T-helper 17 cell (primary cell): ENCODE measurements around the gene TIGD4. TPM values are rescaled to one million over a fixed set of nuclear protein-coding genes. Genes with fewer than 3 reads are reported as not detected.
"Not testable (repeated sequence)": the region's sequence is repeated elsewhere in the genome, so short reads cannot be mapped to it uniquely, and the experiment has no call there.

Experiments used
- ATAC-seq: fragments of 150-1000 bp; cut with Tn5 transposase; 2 replicates; pipeline ENCODE4 v1.10.0; 2021; ENCODE audit warnings: mild to moderate bottlenecking, moderate library complexity
- DNase-seq, 3 donors: peaks; one replicate each; pipeline versions ENCODE4 v3.0.0 to v3.0.0-alpha.2; 2020 to 2021
- H3K9me3 ChIP-seq: one replicate; pipeline ENCODE4 v1.7.0; 2013; ENCODE audit warnings: low read length, mild to moderate bottlenecking; ENCODE audit not compliant: control insufficient read depth, poor library complexity, severe bottlenecking
- H3K27ac Mint-ChIP-seq: one replicate; pipeline ENCODE4 v1.8.0; 2022; ENCODE audit warnings: mild to moderate bottlenecking, moderate library complexity, mixed read lengths
- H3K27me3 Mint-ChIP-seq: one replicate; pipeline ENCODE4 v1.8.0; 2022; ENCODE audit warnings: mixed read lengths
- H3K36me3 Mint-ChIP-seq: one replicate; pipeline ENCODE4 v1.8.0; 2022; ENCODE audit warnings: low read depth, mixed read lengths
- H3K4me1 Mint-ChIP-seq: one replicate; pipeline ENCODE4 v1.8.0; 2022; ENCODE audit warnings: mild to moderate bottlenecking, mixed read lengths
- H3K4me3 Mint-ChIP-seq: one replicate; pipeline ENCODE4 v1.8.0; 2022; ENCODE audit warnings: mild to moderate bottlenecking, moderate library complexity, mixed read lengths
- total RNA-seq, 4 donors: library from RNA in 2 of 4; stranded (reverse) in 2 of 4; gene quantifications; one replicate each; pipeline ENCODE4 v1.2.3 and lab custom pipeline; 2022 to 2026

The TIGD4 gene
- total RNA-seq, 2 donors from 2014 or later, result 0.13 to 0.40 TPM

GRCh38 chr4:152773339-152773738 is 6.2 kb downstream of the TIGD4 start:
- H3K9me3 ChIP-seq, result no peaks in the 10 kb centered on the region
- H3K4me3 Mint-ChIP-seq, result no peak overlapping the region
- peaks cover 2% of the 10 kb centered on the region for H3K4me1 Mint-ChIP-seq
- DNase-seq (no peak), ATAC-seq (no peak)
- H3K27me3 Mint-ChIP-seq, result no peaks in the 10 kb centered on the region
- H3K27ac Mint-ChIP-seq, result no peak overlapping the region
- H3K36me3 Mint-ChIP-seq, result no peaks in the 10 kb centered on the region

DNA sequence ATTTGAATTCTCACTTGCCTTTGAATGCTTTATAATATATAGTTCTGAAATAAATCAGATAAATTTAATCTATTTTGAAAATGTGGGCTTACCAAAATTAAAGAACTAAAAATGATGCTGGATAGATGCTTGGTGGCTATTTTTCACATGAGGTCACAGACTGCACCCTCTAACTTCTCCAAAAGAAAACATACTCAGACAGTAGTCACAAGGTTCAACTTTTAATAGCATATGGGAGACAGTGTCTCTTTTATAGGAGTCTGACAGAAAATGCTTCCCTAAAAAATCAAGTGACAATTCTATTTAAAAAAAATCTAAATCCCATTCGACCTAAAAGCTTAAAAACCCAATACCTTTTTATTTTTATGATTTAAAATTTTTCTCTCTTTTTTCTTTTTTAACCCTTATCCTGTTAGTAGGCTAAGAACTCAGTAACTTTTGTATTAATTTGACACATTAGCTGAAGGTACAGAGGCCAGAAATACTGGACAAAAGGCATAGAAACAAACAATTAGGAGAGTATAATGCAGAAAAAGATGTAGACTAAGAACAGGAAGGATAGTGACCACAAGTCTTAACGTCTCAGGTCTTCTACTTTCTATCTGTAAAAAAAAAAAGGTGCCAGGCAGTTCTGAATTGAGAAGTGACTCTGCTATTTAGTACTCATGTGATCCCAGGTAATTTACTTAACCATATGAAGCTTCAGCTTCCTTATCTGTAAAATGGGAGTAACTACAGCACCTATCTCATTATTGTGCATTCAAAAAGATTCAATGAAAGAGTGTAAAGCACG is 7.6 kb downstream of the TIGD4 start:
- Mint-ChIP-seq H3K4me1 (no peaks in the 10 kb centered on the region), H3K4me3 (no peak overlapping the region), H3K36me3 (no peaks in the 10 kb centered on the region), H3K27me3 (no peaks in the 10 kb centered on the region), H3K27ac (no peak overlapping the region)
- ATAC-seq (no peak), DNase-seq (no peak)
- H3K9me3 ChIP-seq, result no peaks in the 10 kb centered on the region

- not testable (repeated sequence) for H3K9me3 ChIP-seq, H3K36me3 Mint-ChIP-seq, ATAC-seq, H3K4me3 Mint-ChIP-seq, H3K27me3 Mint-ChIP-seq, H3K4me1 Mint-ChIP-seq, DNase-seq, H3K27ac Mint-ChIP-seq
Measured at GRCh38 chr4:152765069-152765737, 14.3 kb downstream of the TIGD4 start.

DNA sequence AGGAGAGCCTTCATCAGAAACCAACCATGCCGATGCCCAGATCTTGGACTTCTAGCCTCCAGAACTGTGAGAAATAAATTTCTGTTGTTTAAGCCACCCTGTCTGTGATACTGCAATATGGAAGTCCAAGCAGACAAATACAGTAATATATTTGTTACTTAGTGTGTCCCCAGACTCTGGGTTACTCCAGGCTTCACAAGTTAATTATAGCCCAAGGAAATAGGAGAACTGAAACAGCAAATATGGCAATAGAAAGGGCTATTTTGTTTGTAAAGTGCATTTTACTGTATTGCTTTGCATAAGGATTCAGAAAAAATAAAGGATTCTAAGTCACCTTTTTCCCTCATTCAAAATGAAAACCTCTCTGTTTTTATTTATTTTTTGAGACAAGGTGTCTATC is 15.7 kb downstream of the TIGD4 start:
- peaks cover 2% of the 10 kb centered on the region for H3K36me3 Mint-ChIP-seq
- no peak overlapping the region for H3K4me3 Mint-ChIP-seq
- no peaks in the 10 kb centered on the region for H3K9me3 ChIP-seq
- peaks cover 12% of the 10 kb centered on the region for H3K27me3 Mint-ChIP-seq
- H3K4me1 Mint-ChIP-seq, result no peaks in the 10 kb centered on the region
- ATAC-seq (no peak), DNase-seq (no peak)
- H3K27ac Mint-ChIP-seq, result no peak overlapping the region

GRCh38 chr4:152748619-152749018 is 30.9 kb downstream of the TIGD4 start:
- no peak for ATAC-seq
- no peak for DNase-seq
- peaks cover 33% of the 10 kb centered on the region for H3K27me3 Mint-ChIP-seq
- no peaks in the 10 kb centered on the region for H3K36me3 Mint-ChIP-seq
- H3K27ac Mint-ChIP-seq, result no peak overlapping the region
- H3K4me1 Mint-ChIP-seq, result no peaks in the 10 kb centered on the region
- H3K9me3 ChIP-seq, result no peaks in the 10 kb centered on the region
- H3K4me3 Mint-ChIP-seq, result no peak overlapping the region

DNA sequence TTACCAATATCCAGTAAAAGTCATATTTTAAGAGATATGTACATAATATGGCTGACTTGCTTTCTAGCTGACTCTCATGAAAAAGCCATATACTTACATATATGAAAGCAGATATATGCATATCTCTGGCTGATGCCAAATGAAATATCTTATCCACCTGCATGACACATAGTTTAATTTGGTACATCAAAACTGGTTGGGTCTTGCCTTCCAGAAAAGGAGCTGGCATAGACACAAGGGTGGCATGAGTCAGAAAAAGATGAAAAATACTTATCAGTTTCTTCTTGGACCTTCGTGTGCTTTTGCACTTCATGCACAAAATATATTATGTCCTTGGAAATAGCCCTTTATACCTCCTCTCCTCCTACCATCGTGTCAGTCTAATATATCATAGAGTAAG is 32.1 kb downstream of the TIGD4 start:
- Mint-ChIP-seq H3K36me3 (no peaks in the 10 kb centered on the region), H3K4me3 (no peak overlapping the region), H3K27ac (no peak overlapping the region), H3K27me3 (peaks cover 27% of the 10 kb centered on the region), H3K4me1 (no peaks in the 10 kb centered on the region)
- H3K9me3 ChIP-seq, result no peaks in the 10 kb centered on the region
- DNase-seq, result no peak
- no peak for ATAC-seq

DNA sequence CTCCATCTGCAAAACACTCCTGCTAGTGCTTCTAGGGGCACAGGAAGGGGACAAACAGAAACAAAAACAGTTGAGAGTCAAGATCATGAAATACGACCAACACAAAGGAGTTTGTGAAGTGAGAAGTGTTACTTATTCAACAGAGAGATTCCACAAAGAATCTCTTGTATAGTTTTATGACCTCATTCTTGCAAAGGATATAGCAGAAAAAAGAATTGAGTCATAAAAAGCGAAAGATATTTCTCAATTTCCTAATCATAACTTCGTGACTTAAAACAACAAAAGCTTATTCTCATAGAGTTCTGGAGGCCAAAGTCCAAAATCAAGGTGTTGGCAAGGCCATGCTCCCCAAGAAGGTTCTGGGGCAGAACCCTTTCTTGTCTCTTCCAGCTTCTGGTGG is 40.7 kb downstream of the TIGD4 start:
- H3K4me1 Mint-ChIP-seq, result peaks cover 8% of the 10 kb centered on the region
- H3K27ac Mint-ChIP-seq, result no peak overlapping the region
- no peak overlapping the region for H3K4me3 Mint-ChIP-seq
- H3K27me3 Mint-ChIP-seq, result peaks cover 5% of the 10 kb centered on the region
- DNase-seq (no peak), ATAC-seq (no peak)
- H3K9me3 ChIP-seq, result no peaks in the 10 kb centered on the region
- H3K36me3 Mint-ChIP-seq, result no peaks in the 10 kb centered on the region

DNA sequence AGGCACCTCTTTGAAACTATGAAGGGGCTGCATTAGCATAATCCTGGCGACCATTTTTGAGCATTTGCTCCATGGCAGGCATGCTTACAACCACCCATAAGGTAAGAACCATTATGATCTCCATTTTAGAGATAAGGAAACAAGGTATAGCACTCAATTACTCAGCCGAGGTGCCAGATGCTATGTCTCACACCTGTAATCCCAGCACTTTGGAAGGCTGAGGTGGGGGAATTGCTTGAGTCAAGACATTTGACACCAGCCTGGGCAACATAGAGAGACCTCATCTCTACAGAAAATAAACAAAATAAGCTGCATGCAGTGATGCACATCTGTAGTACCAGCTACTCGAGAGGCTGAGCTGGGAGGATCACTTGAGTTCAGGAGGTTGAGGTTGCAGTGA is 43.6 kb downstream of the TIGD4 start:
- DNase-seq (no peak), ATAC-seq (no peak)
- H3K27me3 Mint-ChIP-seq, result peaks cover 5% of the 10 kb centered on the region
- no peak overlapping the region for H3K4me3 Mint-ChIP-seq
- H3K27ac Mint-ChIP-seq, result no peak overlapping the region
- H3K36me3 Mint-ChIP-seq, result no peaks in the 10 kb centered on the region
- H3K4me1 Mint-ChIP-seq, result peaks cover 8% of the 10 kb centered on the region
- H3K9me3 ChIP-seq, result no peaks in the 10 kb centered on the region

DNA sequence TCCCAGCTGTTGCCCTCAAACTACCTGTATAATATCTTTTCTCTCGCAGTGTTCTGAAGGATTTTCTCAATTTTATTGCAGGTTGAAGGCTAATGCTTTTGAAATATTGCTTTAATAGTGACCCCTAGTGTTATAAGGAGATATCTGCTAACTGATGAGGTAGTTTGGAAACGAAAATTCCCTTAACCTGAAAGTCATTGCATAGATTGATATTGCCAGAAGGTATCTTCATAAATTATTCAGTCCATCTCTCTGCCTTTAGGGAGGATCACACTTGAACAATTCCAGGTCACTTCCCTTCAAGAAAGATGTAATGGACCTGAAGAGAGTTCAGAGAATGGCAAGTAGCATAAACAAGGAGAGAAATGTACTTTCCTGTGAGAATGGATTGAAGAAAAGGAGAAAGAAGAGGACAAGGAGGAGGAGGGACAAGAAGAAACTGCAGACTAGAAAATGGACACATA is 44.1 kb downstream of the TIGD4 start:
- H3K9me3 ChIP-seq, result no peaks in the 10 kb centered on the region
- no peak overlapping the region for H3K4me3 Mint-ChIP-seq
- H3K36me3 Mint-ChIP-seq, result no peaks in the 10 kb centered on the region
- ATAC-seq (peak; percentile 56), DNase-seq (no peak)
- peaks cover 8% of the 10 kb centered on the region for H3K4me1 Mint-ChIP-seq
- H3K27ac Mint-ChIP-seq, result no peak overlapping the region
- H3K27me3 Mint-ChIP-seq, result peaks cover 5% of the 10 kb centered on the region

GRCh38 chr4:152734699-152735050 is 44.9 kb downstream of the TIGD4 start:
- H3K27me3 Mint-ChIP-seq, result peaks cover 5% of the 10 kb centered on the region
- no peak overlapping the region for H3K27ac Mint-ChIP-seq
- H3K9me3 ChIP-seq, result no peaks in the 10 kb centered on the region
- peaks cover 8% of the 10 kb centered on the region for H3K4me1 Mint-ChIP-seq
- DNase-seq (no peak), ATAC-seq (no peak)
- no peak overlapping the region for H3K4me3 Mint-ChIP-seq
- H3K36me3 Mint-ChIP-seq, result no peaks in the 10 kb centered on the region

DNA sequence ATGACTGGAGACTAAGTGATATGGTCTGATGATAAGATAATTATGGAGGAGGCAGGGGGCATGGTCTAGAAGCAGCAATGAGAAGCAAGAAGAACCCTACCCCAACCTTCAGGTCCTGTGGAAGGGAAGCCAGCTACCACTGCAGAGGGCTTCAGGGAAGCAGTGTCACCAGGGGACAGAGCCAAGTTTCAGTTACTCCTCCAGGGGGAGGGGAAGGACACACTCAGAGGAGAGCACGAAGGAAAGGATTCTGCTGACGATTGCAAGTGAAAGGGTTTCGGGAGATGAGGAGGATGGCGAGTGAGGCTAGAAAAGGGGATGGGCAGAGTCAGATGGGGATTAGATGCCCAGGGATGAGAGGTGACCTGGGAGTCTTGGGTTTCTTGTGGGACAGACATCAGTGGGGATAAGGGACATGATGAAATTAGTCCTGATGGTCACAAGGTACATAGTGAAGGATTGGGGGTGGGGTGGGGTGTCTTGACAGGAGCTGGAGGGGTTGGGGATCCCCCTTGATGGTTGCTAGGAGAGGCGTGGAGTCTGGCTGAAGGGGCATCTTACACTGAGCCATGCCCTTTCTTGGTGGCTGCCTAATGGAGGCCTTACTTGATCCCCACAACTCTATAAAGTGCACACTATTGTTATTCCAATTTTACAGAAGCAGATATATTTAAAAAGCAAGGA is 45.4 kb downstream of the TIGD4 start:
- Mint-ChIP-seq H3K4me3 (no peak overlapping the region), H3K27me3 (peaks cover 5% of the 10 kb centered on the region), H3K36me3 (no peaks in the 10 kb centered on the region), H3K27ac (no peak overlapping the region), H3K4me1 (peaks cover 8% of the 10 kb centered on the region)
- DNase-seq (no peak), ATAC-seq (no peak)
- H3K9me3 ChIP-seq, result no peaks in the 10 kb centered on the region

- no peak overlapping the region for H3K4me3 Mint-ChIP-seq
- H3K27me3 Mint-ChIP-seq, result peaks cover 16% of the 10 kb centered on the region
- peaks cover 2% of the 10 kb centered on the region for H3K36me3 Mint-ChIP-seq
- no peaks in the 10 kb centered on the region for H3K9me3 ChIP-seq
- ATAC-seq (no peak), DNase-seq (no peak)
- no peak overlapping the region for H3K27ac Mint-ChIP-seq
- peaks cover 11% of the 10 kb centered on the region for H3K4me1 Mint-ChIP-seq
Measured at GRCh38 chr4:152731997-152732396, 47.5 kb downstream of the TIGD4 start.

DNA sequence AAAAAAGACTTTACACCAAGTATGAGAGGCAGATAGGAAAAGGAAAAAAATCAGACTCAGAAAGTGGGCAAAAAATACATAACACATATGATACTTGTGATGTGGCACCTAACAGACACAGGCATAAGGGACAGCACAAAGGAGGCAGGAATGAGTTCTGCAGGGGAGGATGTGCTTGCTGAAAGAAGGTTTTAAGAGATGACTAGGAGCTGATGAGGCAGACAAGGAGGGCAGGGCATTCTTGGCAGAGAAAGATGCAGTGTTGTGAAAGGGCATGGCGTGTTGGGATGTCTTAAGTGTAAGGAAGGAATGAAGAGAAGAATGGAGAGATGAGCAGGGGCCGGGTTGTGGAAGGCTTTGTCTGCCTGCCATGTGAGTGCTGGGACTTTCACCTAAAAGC is 50.1 kb downstream of the TIGD4 start:
- Mint-ChIP-seq H3K4me3 (no peak overlapping the region), H3K36me3 (peaks cover 2% of the 10 kb centered on the region), H3K4me1 (peaks cover 6% of the 10 kb centered on the region), H3K27ac (no peak overlapping the region), H3K27me3 (peaks cover 11% of the 10 kb centered on the region)
- DNase-seq (no peak), ATAC-seq (no peak)
- H3K9me3 ChIP-seq, result no peaks in the 10 kb centered on the region
